Upper lobe of left lung (tissue), 6 donors: ENCODE data around the gene LRRC43. TPM values are rescaled to one million over a fixed set of nuclear protein-coding genes. Genes with fewer than 3 reads are reported as not detected.
"Not testable (repeated sequence)": the region's sequence is repeated elsewhere in the genome, so short reads cannot be mapped to it uniquely, and the experiment has no call there.

Experiments used
- ATAC-seq, 2 donors: fragments of 200-7000 bp; cut with Tn5 transposase; one replicate each; pipeline ENCODE4 v1.9.1; 2022; ENCODE audit warnings: mild to moderate bottlenecking in 2 of 2, moderate library complexity in 2 of 2; ENCODE audit not compliant: low FRiP score in 2 of 2
- DNase-seq, 2 donors: peaks; one replicate each; pipeline ENCODE4 v3.0.0-alpha.2; 2019 to 2020
- H3K27ac ChIP-seq, 4 donors: fragments of 200-600 bp; sonication (generic); one replicate each; pipeline ENCODE4 v1.5.1; 2016 to 2019
- H3K27me3 ChIP-seq, 4 donors: fragments of 200-600 bp; sonication (generic); one replicate each; pipeline ENCODE4 v1.5.1; 2017 to 2019
- H3K36me3 ChIP-seq, 4 donors: fragments of 200-600 bp; sonication (generic); one replicate each; pipeline ENCODE4 v1.5.1; 2016 to 2019
- H3K4me1 ChIP-seq, 4 donors: fragments of 200-600 bp; sonication (generic); one replicate each; pipeline ENCODE4 v1.5.1; 2018 to 2019
- H3K4me3 ChIP-seq, 4 donors: fragments of 200-600 bp; sonication (generic); one replicate each; pipeline ENCODE4 v1.5.1; 2017 to 2019; ENCODE audit warnings: mild to moderate bottlenecking in 2 of 4, moderate library complexity in 1 of 4
- H3K9me3 ChIP-seq, 4 donors: fragments of 200-600 bp; sonication (generic); one replicate each; pipeline ENCODE4 v1.5.1; 2018 to 2019
- EP300 ChIP-seq, 4 donors: sonication (generic); formaldehyde crosslinking; IDR thresholded peaks; one replicate each; pipeline ENCODE4 v1.5.1; 2017; ENCODE audit warnings: antibody characterized with exemption in 4 of 4, control low read depth in 2 of 4
- POLR2A ChIP-seq, 4 donors: fragments of 450-650 bp; IDR thresholded peaks; one replicate each; pipeline ENCODE4 v1.5.1; 2016 to 2017; ENCODE audit warnings: antibody characterized with exemption in 4 of 4, mild to moderate bottlenecking in 2 of 4
- POLR2AphosphoS5 ChIP-seq, 2 donors: sonication (generic); formaldehyde crosslinking; IDR thresholded peaks; one replicate each; pipeline ENCODE4 v1.5.1; 2017; ENCODE audit warnings: antibody characterized with exemption in 2 of 2
- WGBS, 2 donors: methylation state at CpG; one replicate each; pipeline ENCODE4 v1.1.5; 2017 to 2018; 5-methylcytosine and 5-hydroxymethylcytosine counted together
- total RNA-seq, 6 donors: library from RNA; depleted of rRNA in 4 of 6; stranded (reverse); fragments of >200 nt in 4 of 6; gene quantifications; one replicate each; pipeline versions ENCODE4 v1.1.0 to v1.2.1, GENCODE V29; 2016 to 2021
- TF ChIP-seq, protein P1 (sequence below), 6 experiments: fragments of 450-650 bp in 4 of 6; fragments of 200-600 bp in 2 of 6; sonication (generic) in 2 of 6; IDR thresholded peaks; one replicate each; pipeline ENCODE4 v1.5.1; 2016 to 2019; ENCODE audit warnings: antibody characterized with exemption in 6 of 6
- donor health status: DM: no; HTN: no; CAD: no; lungs with moderate emphysema.
- donor health status: DM: no; HTN: yes; CAD: no; lungs with severe emphysema.

The LRRC43 gene
- total RNA-seq, 6 donors from 2014 or later: 0.72 to 13.6 (median 5.5) TPM

- H3K9me3 ChIP-seq: no peaks in the 10 kb centered on the region
- H3K27me3 ChIP-seq: peaks cover 0 to 20% (median 11%) of the 10 kb centered on the region in 4 donors
- TF ChIP-seq POLR2A (IDR thresholded peaks at IDR 0.05): no peak
- TF ChIP-seq, protein P1, sequence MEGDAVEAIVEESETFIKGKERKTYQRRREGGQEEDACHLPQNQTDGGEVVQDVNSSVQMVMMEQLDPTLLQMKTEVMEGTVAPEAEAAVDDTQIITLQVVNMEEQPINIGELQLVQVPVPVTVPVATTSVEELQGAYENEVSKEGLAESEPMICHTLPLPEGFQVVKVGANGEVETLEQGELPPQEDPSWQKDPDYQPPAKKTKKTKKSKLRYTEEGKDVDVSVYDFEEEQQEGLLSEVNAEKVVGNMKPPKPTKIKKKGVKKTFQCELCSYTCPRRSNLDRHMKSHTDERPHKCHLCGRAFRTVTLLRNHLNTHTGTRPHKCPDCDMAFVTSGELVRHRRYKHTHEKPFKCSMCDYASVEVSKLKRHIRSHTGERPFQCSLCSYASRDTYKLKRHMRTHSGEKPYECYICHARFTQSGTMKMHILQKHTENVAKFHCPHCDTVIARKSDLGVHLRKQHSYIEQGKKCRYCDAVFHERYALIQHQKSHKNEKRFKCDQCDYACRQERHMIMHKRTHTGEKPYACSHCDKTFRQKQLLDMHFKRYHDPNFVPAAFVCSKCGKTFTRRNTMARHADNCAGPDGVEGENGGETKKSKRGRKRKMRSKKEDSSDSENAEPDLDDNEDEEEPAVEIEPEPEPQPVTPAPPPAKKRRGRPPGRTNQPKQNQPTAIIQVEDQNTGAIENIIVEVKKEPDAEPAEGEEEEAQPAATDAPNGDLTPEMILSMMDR (IDR thresholded peaks at IDR 0.05): no peak
- peak in 1 of 2 donors; percentile 57 for DNase-seq
- H3K27ac ChIP-seq: no peak overlapping the region
- peaks cover 20 to 21% (median 21%) of the 10 kb centered on the region in 4 donors for H3K4me1 ChIP-seq
- WGBS, 2 donors: 88 to 93% methylated on average over 27 to 29 of the region's 29 CpGs
- H3K4me3 ChIP-seq: no peak overlapping the region
- H3K36me3 ChIP-seq: no peaks in the 10 kb centered on the region
- no peak for ATAC-seq
These were observed 16.8 kb downstream of the LRRC43 start for GRCh38 chr12:122199484-122200355.

DNA sequence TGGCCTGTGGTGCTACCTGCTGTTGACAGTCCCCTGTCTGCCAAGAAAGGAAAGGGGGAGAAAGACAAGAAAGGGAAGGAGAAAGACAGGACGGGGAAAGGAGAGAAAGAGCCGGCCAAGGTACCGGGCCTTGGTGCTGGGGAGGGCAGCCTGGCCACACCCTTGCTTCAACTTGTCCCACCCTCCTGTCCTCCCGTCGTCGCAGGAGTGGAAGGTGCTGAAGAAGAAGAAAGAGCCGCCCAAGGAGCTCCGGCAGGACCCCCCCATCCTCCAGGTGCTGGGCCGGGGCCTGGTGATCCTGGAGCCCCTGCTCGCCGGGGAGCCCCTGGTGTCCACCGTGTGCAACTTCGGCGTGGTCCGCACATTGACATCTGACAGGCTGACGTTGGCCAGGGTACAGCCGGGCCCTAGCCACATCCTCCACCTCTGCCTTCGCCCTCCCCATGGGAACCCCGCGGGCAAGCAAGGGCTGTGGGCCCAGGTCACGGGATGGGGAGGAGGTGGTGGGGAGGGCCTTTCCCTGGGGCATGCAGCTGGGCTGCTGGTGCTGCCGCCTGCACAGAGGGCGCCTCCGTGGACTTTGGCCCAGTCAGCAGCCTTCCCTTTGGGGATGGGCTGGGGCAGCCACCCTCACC is 17.7 kb downstream of the LRRC43 start:
- no peak for TF ChIP-seq POLR2A (IDR thresholded peaks at IDR 0.05)
- TF ChIP-seq POLR2AphosphoS5 (IDR thresholded peaks at IDR 0.05): no peak
- no peak for TF ChIP-seq EP300 (IDR thresholded peaks at IDR 0.05)
- TF ChIP-seq, protein P1 (IDR thresholded peaks at IDR 0.05): no peak
- DNase-seq: peak in 1 of 2 donors; percentile 69
- no peaks in the 10 kb centered on the region for H3K9me3 ChIP-seq
- H3K36me3 ChIP-seq: no peaks in the 10 kb centered on the region
- H3K27ac ChIP-seq: no peak overlapping the region
- ATAC-seq: peak in 1 of 2 donors; percentile 22
- 64 to 76% methylated on average over 21 of the region's 24 CpGs for WGBS, 2 donors
- peaks cover 20 to 29% (median 21%) of the 10 kb centered on the region in 4 donors for H3K4me1 ChIP-seq
- peaks cover 0 to 20% (median 11%) of the 10 kb centered on the region in 4 donors for H3K27me3 ChIP-seq
- H3K4me3 ChIP-seq: no peak overlapping the region

DNA sequence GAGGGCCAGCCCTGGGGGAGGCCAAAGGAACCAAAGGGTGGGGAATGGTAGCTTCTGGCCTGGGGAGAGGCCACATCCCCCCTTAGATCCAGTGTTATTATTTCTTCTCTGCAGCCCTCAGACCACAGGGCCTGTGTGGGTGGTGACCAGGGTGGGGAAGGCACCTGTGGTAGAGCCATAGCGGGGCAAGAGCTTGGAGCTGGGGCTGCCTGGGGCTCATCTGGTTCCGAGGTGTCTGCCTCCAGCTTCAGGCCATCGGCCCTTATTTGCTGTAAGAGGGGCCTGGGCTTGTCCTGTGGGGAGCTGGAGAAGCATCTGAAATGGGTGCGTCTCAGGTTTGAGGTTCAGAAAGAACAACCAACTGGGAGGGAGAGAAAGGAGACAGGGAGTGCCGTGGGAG is 18.5 kb downstream of the LRRC43 start:
- ATAC-seq (no peak), DNase-seq (no peak)
- peaks cover 18 to 35% (median 21%) of the 10 kb centered on the region in 4 donors for H3K4me1 ChIP-seq
- 85 to 93% methylated on average over 4 to 5 of the region's 5 CpGs for WGBS, 2 donors
- H3K27ac ChIP-seq: no peak overlapping the region
- no peak overlapping the region for H3K4me3 ChIP-seq
- no peaks in the 10 kb centered on the region for H3K9me3 ChIP-seq
- peaks cover 0 to 20% (median 11%) of the 10 kb centered on the region in 4 donors for H3K27me3 ChIP-seq
- no peaks in the 10 kb centered on the region for H3K36me3 ChIP-seq
- TF ChIP-seq EP300 (IDR thresholded peaks at IDR 0.05): no peak
- TF ChIP-seq POLR2AphosphoS5 (IDR thresholded peaks at IDR 0.05): no peak
- TF ChIP-seq, protein P1 (IDR thresholded peaks at IDR 0.05): no peak
- no peak for TF ChIP-seq POLR2A (IDR thresholded peaks at IDR 0.05)

DNA sequence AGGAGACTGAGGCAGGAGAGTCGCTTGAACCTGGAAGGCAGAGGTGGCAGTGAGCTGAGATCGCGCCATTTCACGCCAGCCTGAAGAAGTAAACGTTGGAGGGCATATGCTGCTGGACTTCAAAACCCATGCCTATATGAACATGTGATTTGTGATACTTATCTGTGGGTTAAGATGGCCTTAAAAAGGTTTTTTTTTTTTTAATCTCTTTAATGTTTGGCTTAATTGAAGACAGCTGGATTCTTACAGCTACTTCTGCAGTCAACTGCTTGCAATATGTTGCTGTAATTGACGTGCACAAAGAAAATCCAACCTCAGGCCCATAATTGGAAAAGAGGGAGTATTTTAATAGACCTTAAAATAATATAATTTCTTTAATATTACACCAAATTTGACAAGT is 19.1 kb downstream of the LRRC43 start:
- WGBS, 2 donors: 96 to 97% methylated on average over 6 of the region's 6 CpGs
- Histone ChIP-seq H3K36me3 (peaks cover 0 to 6% (median 3%) of the 10 kb centered on the region in 4 donors), H3K27ac (no peak overlapping the region), H3K9me3 (no peaks in the 10 kb centered on the region), H3K27me3 (peaks cover 0 to 20% (median 11%) of the 10 kb centered on the region in 4 donors), H3K4me3 (no peak overlapping the region), H3K4me1 (peaks cover 18 to 35% (median 21%) of the 10 kb centered on the region in 4 donors)
- DNase-seq: no peak
- TF ChIP-seq EP300 (IDR thresholded peaks at IDR 0.05) (no peak), POLR2A (IDR thresholded peaks at IDR 0.05) (no peak), POLR2AphosphoS5 (IDR thresholded peaks at IDR 0.05) (no peak)
- TF ChIP-seq, protein P1 (IDR thresholded peaks at IDR 0.05): no peak
- ATAC-seq: no peak

DNA sequence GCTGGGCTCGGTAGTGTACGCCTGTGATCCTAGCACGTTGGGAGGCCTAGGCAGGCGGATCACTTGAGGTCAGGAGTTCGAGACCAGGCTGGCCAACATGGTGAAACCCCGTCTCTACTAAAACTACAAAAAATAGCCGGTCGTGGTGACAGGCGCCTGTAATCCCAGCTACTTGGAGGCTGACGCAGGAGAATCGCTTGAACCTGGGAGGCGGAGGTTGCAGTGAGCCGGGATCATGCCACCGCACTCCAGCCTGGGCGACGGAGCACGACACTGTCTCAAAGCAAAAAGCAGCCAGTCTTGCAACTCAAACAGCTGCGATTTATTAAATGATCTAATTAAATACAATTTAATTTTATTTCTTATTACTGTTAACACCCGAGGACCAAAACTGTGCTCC is 19.9 kb downstream of the LRRC43 start:
- peak overlapping the region in 3 of 4 donors; percentile 51 to 81 (median 63) for H3K4me3 ChIP-seq
- peaks cover 18 to 35% (median 21%) of the 10 kb centered on the region in 4 donors for H3K4me1 ChIP-seq
- peaks cover 0 to 14% (median 10%) of the 10 kb centered on the region in 4 donors for H3K36me3 ChIP-seq
- 58 to 67% methylated on average over 19 of the region's 19 CpGs for WGBS, 2 donors
- H3K27me3 ChIP-seq: peaks cover 0 to 20% (median 11%) of the 10 kb centered on the region in 4 donors
- H3K9me3 ChIP-seq, H3K27ac ChIP-seq, ATAC-seq, DNase-seq: not testable (repeated sequence)
